ENCODE measurements around the gene NARF.

NARF gene

GRCh38 chr17:82434216-82434565 lies 24.4 kb upstream of the NARF start:
- no peak for DNase-seq

DNA sequence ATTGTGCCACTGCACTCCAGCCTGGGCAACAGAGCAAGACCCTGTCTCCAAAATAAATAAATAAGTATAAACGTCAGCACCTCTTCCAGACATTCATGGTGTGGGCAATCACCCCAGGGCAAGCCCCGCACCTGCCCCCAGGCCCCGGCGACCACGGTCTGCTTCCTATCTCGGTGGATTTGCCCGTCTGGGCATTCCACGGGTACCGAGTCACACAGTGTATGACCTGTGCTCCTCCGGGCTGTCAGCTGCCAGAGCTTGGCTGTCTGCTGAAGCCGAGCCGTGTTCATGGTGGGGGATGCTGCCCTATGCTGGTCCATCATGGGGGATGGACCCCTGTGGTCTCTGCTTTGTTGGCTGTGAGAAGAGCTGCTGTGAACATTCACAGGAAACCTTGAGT lies 23.4 kb upstream of the NARF start:
- no peak for DNase-seq

DNA sequence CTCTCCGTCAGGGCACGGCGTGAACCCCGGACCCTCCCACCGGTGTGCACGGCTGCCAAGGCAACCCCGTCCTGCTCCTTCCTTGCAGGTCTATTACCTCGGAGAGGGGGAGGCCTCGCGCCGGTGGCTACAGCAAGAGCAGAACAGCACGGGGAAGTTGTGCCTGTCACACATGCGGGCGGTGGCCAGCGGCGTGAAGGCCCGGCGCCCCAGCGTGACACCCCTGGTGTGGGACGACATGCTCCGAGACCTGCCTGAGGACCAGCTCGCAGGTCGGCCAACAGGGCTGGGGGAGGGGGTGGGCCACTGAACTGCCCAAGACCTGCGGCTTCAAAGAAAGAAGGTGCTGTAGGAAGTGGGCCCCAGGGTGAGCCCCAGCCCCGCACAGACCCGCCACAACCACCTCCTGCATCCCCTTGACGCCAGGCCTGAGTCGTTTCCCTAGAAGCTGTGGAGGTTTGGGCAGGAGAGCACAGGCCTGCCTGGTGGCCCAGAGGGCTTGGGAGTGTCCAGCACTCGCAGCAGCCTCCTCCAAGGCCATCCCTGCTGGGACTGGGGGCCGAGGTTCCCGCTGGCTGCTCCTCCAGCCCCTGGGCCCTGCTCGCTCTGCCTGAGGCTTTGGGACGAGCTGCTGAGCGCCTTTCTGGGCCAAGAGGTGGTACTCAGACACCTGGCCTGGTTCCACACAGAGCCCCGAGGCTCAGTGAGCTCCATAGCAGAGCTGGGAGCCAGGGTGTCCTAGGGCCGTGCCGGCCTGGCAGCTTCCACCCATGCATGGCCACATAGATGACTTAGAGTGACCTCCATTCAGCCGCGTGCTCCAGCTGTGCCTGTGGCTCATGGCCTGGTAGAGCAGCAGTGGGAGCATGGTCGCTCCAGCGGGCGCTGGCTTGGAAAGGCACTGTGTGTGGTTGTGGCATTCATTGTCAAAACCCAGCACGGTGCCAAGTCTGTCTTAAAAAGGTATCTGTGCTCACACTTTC lies 22.6 kb upstream of the NARF start:
- DNase-seq = no peak

DNA sequence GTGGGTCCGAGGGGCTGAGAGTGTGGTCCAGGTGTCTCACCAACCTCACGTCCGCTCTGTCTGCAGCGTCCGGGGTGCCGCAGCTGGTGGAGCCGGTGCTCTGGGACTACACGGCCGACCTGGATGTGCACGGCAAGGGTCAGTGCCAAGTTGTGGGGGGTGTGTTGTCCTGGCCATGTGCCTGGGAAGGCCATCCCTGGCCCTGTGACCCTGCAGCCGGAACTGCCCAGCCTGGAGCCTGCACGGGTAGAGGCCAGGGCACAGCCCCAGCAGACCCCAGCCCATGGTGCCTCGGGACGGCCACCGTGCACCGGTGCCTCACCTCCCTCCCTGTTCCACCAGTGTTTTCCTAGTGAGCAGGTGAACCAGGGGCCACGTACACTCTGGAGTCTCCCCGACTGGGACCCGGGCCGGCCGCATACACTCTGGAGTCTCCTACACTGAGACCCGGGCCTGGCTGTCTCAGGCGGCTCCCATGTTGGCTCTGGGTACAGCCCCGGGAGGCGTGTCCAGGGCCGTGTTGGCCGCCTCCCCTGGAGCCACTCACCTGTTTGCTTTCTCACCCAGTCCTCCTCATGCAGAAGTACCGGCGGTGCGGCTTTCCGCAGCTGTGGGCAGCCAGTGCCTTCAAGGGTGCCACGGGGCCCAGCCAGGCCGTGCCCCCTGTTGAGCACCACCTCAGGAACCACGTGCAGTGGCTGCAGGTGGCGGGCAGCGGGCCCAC lies 21.8 kb upstream of the NARF start:
- no peak for DNase-seq

GRCh38 chr17:82437325-82437668 lies 21.2 kb upstream of the NARF start:
- no peak for DNase-seq

DNA sequence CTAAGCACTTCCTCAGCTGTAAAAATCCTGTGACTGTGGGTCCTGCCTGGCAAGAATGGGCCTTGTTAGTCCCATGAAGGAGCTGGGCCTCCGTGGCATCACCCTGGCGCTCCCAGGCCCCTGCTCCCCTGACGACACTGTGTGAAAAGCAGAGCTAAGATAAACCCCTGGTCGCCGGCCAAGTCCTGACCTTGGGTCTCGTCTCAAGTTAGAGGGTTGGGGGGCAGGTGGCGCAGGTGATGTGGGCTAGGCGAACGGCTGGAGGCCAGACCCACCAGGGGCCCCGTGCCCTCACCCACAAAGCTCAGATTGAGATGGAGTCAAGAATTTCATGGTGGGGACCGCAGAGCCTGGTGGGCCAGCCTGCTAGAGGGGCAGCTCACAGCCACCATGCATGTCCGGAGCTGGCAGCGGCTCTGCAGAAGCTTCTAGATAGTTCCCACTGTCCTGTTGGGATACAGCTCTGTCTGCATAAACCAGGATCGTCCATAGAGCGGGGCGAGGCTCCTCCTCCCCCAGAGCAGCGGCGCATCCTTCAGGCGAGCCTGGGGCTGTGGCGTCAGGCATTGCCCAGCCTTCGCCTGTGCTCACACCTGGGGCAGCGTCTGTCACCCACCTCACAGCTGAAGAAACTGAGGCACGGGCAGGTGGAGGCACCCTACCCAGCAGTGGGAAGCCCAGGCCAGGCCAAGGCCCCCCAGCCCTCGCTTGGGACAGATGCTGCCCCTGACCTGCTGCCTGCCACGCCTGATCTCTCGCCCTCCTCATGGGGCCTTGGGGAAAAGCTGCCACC lies 19.9 kb upstream of the NARF start:
- DNase-seq = no peak

DNA sequence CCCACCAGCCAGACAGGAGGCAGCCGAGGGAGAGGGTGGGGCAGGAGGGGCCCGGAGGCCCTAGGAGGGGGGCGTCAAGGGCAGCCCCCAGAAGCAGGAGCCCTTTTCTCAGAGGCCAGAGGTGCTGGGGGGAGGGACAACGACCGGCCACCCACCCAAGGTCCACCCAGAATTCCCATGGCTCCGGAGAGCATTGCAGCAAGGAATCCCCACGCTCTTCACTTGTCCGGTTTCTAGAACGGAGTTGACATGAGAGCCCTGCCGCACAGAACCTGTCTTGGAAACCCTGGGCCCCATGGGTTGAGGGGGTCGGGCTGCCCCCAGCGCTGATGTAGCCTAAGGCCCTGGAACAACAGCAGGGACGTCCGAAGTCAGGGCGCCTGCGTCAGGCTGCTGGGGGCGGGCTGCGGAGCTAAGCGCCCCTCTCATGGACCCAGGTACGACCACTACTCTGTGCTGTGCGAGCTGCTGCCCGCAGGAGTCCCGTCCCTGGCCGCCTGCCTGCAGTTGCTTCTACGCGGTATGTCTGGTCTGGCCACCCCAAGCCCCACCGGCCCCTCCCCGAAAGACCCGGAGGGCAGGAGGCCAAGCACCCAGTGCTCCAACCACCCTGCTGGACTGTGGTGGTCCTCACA lies 19.2 kb upstream of the NARF start:
- DNase-seq = no peak

GRCh38 chr17:82439829-82440365 lies 18.6 kb upstream of the NARF start:
- no peak for DNase-seq

DNA sequence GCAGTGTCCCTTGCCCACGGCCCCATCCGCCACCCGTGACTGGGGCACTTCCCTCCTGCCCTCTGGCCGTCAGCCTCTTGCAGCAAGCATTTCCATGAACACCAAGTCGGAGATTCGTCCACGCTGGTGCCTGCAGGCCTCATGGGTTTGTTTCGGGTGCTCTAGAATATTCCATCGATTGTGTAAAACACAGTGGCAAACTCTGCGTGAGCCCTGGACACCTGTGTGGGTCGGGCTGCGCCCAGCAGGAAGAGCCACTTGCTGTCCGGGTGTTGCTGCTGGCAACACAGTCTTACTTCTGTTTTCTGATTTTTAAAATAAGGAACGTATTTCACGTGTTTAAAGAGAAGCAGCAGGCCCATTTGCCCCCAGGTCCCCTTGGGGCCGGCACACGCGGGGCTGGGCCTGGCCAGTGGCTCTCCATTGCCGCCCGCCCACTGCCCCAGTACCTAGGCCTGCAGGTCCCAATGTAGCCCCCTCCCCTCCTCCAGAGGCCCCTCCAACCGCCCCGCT lies 18.0 kb upstream of the NARF start:
- DNase-seq = no peak

DNA sequence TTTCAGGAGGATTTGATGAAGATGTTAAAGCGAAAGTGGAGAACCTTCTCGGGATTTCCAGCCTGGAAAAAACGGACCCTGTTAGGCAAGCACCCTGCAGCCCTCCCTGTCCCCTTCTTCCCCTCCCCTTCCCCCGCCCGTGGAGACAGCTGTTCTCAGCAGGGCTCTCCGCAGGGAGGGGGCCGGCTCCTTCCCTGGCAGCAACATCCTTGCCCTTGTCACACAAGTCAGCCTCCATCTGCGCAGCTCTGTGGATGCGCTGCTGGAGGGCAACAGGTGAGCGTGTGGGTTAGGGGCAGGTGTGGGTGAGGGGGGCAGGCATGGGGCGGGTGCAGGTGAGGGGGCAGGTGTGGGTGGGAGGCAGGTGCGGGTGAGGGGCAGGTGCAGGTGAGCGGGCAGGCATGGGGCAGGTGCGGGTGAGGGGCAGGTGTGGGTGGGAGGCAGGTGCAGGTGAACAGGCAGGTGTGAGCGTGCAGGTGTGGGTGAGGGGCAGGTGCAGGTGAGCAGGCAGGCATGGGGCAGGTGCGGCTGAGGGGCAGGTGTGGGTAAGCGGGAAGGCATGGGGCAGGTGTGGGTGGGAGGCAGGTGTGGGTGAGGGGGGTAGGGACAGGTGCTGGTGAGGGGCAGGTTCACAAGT lies 17.4 kb upstream of the NARF start:
- DNase-seq = no peak

- no peak for DNase-seq
Observed at GRCh38 chr17:82441691-82442487, 16.7 kb upstream of the NARF start.

- DNase-seq = no peak
Observed at GRCh38 chr17:82442643-82443464, 15.7 kb upstream of the NARF start.

DNA sequence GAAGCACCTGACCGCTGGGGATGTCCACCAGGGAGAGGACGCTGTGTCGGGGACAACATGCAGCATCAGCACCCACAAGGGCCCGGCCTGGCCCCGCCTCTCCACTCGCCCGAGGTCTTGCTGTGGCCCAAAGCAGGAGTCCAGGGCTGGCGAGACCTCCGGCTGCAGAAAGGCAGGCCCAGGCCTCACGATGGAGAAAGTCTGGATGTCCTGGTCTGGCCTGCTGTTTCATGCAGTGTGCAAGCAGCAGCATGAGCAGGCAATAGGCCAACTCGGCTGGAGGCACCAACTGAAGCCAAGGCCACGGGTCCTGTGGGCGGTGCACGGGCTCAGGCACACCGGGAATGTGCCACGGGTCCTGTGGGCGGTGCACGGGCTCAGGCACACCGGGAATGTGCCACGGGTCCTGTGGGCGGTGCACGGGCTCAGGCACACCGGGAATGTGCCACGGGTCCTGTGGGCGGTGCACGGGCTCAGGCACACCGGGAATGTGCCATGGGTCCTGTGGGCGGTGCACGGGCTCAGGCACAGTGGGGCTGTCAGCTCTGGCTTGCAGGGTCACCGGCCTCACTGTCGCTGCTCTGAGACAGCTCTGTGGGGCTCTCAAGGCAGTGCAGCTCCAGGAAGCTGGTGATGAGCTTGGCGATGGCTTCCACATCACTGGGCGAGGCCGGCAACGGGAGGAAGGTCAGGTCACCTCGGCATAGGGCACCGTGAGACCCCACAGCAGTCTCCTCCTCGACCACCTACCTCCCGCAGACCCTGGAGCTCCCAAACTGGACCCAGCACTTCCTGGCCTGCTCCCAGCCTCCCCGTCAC lies 14.9 kb upstream of the NARF start:
- DNase-seq = no peak

DNA sequence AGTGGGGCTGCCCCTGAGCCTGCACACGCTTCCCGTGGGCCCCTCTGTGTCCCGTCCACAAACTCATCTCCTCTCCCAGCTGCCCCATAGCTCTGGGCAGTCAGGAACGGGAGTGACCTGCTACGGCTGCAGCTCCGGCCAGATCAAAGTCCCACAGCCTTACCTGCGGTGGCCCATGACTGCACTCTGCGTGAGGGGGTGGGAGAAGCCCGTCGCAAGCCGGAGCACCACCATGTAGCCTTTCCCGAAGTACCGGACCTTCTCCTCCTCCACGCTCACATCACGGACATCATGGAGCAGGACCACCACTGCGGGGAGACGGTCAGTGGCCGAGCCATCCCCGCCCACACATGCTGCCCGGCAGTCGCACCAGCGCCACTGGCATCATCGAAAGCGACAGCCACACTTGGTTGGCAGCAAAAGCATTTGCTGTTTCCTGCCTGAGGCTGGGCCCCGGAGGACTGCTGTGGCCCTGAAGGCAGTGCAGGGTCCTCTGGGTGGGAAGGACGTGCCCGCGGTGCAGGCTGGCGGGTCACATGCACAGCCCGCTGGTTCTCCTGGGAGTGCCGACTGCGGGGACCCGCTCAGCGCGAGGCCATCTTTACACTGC lies 14.2 kb upstream of the NARF start:
- DNase-seq = no peak

DNA sequence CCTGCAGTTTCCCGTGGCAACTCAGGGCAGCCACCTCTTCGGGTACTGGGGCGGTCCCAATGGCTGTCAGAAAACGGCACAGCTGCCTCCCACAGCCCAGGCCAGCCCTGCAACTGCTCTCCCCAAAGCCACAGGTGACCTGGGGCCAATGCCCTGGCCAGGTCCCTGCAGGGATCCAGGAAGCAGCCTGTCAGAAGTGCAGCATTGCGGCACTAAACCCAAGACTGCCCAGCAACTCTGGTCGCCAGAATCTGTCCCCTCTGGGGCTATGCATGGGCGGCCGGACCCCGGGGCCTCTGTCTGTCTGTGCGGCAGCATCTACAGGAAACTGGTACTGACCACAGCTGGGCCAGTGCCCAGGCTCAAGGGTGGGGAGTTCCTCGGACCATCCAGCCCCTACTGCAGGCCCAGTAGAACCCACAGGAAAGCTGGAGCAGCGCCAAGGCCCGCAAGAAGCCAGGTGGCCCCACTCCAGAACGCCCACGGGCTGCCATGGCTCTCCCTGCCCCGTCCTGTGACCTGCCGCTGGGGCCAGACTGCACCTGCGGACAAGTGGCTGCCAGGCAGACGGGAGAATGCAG lies 13.5 kb upstream of the NARF start:
- DNase-seq = no peak

GRCh38 chr17:82445542-82445941 lies 13.0 kb upstream of the NARF start:
- no peak for DNase-seq

DNA sequence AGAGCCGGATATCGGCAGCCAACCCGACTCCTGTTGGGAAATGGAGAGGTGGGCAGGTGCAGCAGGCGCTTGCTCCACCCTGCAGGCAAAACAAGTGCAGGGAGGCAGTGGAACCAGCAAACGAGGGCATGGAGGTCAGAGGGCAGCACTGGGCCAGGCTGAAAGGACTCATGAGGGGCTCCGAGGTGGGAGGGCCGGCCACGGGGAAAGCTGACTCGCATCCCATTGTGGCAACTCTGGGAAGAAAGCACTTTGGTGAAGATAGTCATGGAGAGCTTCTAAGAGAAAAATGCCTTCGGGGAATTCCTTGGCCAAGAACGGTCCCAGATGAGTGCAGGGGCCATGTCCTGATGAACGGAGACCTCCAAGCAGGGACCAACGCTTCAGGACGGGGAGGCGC lies 12.4 kb upstream of the NARF start:
- no peak for DNase-seq

GRCh38 chr17:82446649-82447048 lies 11.9 kb upstream of the NARF start:
- no peak for DNase-seq
